Measurements from ENCODE around the gene SYNGR2. TPM values are rescaled to one million over a fixed set of nuclear protein-coding genes. Genes with fewer than 3 reads are reported as not detected.

The SYNGR2 gene
- total RNA-seq, 1 donor from 2014 or later: 206 TPM

- Histone ChIP-seq H3K27me3 (no peaks in the 10 kb centered on the region), H3K9me3 (no peaks in the 10 kb centered on the region), H3K36me3 (peaks cover 66% of the 10 kb centered on the region), H3K4me1 (peaks cover 26% of the 10 kb centered on the region), H3K4me3 (no peak overlapping the region), H3K27ac (no peak overlapping the region)
- intact Hi-C loops (cut with DNase I): no loop called here
- TF ChIP-seq CTCF (IDR thresholded peaks at IDR 0.05): no peak
- ATAC-seq (no peak), DNase-seq (no peak)
Observed at GRCh38 chr17:78122216-78122930, 46.0 kb upstream of the SYNGR2 start.

DNA sequence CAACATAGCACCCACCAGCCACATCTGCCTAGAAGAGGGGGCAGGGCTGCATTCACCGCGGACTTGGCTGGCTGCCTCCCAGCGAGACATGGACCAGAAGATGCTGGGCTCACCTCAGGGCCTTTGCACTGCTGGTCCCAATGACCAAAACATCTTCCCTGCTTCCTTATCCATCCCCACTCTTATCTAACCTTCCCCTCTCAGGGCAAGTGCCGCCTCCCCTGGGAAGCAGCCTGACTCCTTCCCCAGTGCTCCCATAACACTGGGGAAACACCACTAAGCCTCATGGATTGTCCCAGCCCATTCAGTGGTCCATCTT is 45.5 kb upstream of the SYNGR2 start:
- peaks cover 26% of the 10 kb centered on the region for H3K4me1 ChIP-seq
- H3K27ac ChIP-seq: no peak overlapping the region
- TF ChIP-seq CTCF (IDR thresholded peaks at IDR 0.05): no peak
- intact Hi-C loops (cut with DNase I): no loop called here
- peaks cover 66% of the 10 kb centered on the region for H3K36me3 ChIP-seq
- no peaks in the 10 kb centered on the region for H3K9me3 ChIP-seq
- ATAC-seq (no peak), DNase-seq (no peak)
- no peak overlapping the region for H3K4me3 ChIP-seq
- no peaks in the 10 kb centered on the region for H3K27me3 ChIP-seq

DNA sequence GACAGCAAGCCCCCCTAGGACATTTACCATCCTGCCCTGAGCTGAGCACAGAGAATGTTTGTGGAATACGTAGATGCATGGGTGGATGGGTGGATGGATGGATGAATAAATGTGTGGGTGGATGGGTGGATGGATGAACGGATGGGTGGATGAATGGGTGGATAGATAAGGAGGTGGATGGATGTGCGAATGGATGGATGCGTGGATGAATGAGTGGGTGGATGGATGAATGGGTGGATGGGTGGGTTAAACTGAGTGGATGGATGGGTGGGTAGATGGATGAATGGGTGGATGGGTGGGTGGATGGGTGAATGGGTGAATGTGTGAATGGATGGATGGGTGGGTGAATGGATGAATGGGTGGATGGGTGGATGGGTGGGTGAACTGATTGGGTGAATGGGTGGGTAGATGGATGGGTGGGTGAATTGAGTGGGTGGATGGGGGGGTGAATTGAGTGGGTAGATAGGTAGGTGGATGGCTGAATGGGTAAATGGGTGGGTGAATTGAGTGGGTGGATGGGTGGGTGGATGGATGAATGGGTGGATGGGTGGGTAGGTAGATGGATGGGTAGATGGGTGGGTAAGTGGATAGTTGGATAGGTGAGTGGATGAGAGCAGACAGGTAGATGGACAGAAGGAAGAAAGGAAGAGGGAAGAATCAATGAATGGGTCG is 45.0 kb upstream of the SYNGR2 start:
- intact Hi-C loops (cut with DNase I): no loop called here
- H3K4me1 ChIP-seq: peaks cover 26% of the 10 kb centered on the region

GRCh38 chr17:78124081-78124835 is 44.1 kb upstream of the SYNGR2 start:
- TF ChIP-seq CTCF (IDR thresholded peaks at IDR 0.05): no peak
- H3K27me3 ChIP-seq: no peaks in the 10 kb centered on the region
- intact Hi-C loops (cut with DNase I): no loop called here
- H3K9me3 ChIP-seq: no peaks in the 10 kb centered on the region
- peaks cover 32% of the 10 kb centered on the region for H3K4me1 ChIP-seq
- no peak overlapping the region for H3K4me3 ChIP-seq
- ATAC-seq (peak; percentile 1), DNase-seq (no peak)
- H3K27ac ChIP-seq: no peak overlapping the region
- H3K36me3 ChIP-seq: peaks cover 61% of the 10 kb centered on the region

More for the DNA sequence above, 45.0 kb upstream of the SYNGR2 start:
- Histone ChIP-seq H3K27me3 (no peaks in the 10 kb centered on the region), H3K9me3 (no peaks in the 10 kb centered on the region), H3K27ac (no peak overlapping the region), H3K4me3 (no peak overlapping the region), H3K36me3 (peaks cover 66% of the 10 kb centered on the region)
- DNase-seq (no peak), ATAC-seq (no peak)
- TF ChIP-seq CTCF (IDR thresholded peaks at IDR 0.05): no peak

DNA sequence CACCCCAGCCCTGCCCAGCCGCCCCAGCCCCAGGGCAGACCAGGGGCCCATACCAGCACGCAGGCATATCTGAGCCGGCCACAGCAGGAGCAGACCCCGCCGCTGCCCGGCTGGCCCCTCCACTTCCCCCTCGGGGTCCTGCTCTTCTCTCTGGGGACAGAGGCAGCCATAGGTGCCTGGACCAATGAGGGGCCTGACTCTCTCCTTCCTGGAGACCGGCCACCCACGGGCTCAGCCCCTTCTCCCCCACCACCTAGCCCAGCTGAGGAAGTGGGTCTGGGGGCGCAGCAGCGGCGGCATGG is 43.6 kb upstream of the SYNGR2 start:
- peaks cover 56% of the 10 kb centered on the region for H3K36me3 ChIP-seq

More for the DNA sequence above, 43.6 kb upstream of the SYNGR2 start:
- Histone ChIP-seq H3K4me3 (no peak overlapping the region), H3K27me3 (no peaks in the 10 kb centered on the region), H3K9me3 (no peaks in the 10 kb centered on the region), H3K4me1 (peaks cover 37% of the 10 kb centered on the region), H3K27ac (peak overlapping the region; percentile 30)
- TF ChIP-seq CTCF (IDR thresholded peaks at IDR 0.05): no peak
- intact Hi-C loops (cut with DNase I): no loop called here
- no peak for ATAC-seq
- no peak for DNase-seq
